EH (cell line): ENCODE results near the gene TNFAIP3.

Experiments
- DNase-seq: peaks from one replicate; pipeline ENCODE4 v3.0.0-alpha.2; 2015; ENCODE audit warnings: low read depth

Gene TNFAIP3

DNA sequence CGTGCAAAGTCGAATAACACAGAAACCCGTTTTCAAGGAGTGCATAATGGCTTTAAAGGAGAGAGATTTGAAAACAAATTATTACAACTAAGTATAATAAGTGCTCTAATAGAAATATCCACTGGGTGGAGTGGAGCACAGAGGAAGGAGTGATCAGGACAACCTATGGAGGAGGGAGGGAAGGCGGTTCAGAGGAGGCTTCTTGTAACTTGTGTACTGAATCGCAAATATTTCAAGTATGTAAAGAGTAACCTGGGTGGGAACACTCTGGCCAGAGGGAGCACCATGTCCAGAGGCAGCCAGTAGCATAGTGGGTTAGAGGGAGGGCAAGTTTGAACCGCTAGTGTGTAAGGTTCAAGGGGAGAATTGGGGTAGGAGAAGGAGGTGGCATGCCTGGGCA is 21.6 kb upstream of the TNFAIP3 start:
- DNase-seq, result no peak

GRCh38 chr6:137846274-137846673 is 20.8 kb upstream of the TNFAIP3 start:
- no peak for DNase-seq

- no peak for DNase-seq
Measured at GRCh38 chr6:137846772-137847313, 20.2 kb upstream of the TNFAIP3 start.

- DNase-seq, result no peak
Measured at GRCh38 chr6:137847748-137848147, 19.3 kb upstream of the TNFAIP3 start.

DNA sequence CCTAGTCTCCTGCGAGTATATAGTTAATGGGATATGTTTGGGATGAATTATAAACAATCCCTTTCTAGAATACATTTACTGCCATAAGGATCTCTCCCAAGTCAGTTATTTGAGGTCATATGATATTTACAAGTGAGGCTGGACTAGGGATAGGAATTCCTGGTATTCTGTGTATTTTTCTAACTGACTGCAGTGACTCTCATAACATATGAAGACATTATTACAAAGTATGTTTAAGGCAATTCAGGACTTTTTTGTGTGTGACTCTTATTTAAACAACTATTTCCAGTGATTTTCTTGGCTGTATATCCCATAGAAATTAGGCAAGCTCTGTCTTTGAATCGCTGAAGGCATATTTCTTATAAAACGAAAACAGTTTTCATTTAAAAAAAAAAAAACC is 18.4 kb upstream of the TNFAIP3 start:
- DNase-seq, result peak; percentile 90

DNA sequence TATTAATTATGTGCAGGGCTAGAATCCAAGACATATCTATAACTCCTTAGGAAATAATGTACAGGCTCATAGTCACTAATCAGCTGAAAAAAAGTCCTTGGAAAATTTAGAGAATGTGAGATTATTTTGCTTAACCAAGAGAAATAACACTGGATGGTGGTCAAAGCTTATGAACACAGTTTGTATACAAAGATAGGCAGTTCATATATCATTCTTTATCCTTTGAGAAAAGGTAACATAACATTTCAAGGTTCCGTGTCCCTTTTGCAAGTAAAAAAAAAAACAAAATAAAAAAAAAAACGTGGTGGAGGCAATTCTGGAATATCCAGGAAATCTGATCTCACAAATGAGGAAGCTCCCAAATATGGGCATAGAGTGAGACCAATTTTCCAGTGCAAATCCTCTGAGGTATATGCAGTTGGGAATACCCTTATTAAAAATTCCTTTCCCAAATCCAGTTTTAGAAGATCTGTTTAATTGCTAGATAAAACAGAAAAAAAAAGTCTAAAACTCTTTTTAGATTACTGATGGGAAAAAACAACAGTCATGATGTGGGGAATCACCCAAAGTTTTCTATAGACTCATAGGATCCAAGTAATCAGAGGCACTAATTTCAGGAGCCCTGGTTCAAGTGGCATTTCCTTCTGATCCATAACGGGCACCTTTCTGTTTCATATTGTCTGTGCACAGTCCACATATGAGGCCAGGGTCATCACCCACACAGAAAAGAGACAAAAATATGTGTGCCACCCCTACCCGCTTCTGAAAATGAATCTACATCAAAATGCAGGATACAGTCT is 17.7 kb upstream of the TNFAIP3 start:
- DNase-seq, result peak; percentile 46

GRCh38 chr6:137849981-137850714 is 16.9 kb upstream of the TNFAIP3 start:
- no peak for DNase-seq

DNA sequence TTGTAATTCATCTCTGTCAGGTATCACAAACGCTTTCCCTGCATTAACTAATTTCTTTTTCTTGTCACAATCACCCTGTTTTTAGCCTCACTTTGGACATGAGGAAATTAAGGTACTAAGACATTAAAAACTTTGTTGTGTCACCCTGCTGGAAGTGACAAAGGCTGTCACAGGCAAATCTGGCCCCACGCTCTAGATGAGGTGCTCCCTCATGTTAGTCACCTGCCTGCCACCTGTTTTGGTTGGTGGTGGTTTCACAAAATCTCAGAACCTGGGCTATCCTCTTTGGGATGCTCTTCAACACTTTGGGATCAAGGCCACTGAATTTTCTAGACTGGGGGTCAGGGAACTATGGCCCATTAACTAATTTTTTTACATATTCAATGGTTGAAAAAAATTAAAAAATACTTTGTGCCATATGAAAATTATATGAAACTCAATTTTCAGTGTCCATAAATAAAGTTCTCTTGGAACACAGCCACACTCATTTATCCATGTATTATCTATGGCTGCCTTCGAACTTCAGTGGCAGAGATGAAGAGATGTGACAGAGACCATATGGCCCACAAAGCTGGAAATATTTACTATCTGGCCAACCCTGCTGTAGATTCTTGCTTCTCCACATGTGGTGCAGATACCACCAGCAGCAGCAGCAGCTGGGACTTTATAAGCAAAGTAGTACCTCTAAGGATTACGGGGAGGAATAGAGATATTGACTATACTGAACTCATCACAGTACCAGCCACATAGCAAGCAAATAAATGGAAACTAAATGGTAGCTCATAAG is 16.1 kb upstream of the TNFAIP3 start:
- no peak for DNase-seq

- no peak for DNase-seq
Measured at GRCh38 chr6:137851669-137852068, 15.4 kb upstream of the TNFAIP3 start.

- DNase-seq, result no peak
Measured at GRCh38 chr6:137852346-137852745, 14.7 kb upstream of the TNFAIP3 start.

- no peak for DNase-seq
Measured at GRCh38 chr6:137852811-137853210, 14.2 kb upstream of the TNFAIP3 start.

DNA sequence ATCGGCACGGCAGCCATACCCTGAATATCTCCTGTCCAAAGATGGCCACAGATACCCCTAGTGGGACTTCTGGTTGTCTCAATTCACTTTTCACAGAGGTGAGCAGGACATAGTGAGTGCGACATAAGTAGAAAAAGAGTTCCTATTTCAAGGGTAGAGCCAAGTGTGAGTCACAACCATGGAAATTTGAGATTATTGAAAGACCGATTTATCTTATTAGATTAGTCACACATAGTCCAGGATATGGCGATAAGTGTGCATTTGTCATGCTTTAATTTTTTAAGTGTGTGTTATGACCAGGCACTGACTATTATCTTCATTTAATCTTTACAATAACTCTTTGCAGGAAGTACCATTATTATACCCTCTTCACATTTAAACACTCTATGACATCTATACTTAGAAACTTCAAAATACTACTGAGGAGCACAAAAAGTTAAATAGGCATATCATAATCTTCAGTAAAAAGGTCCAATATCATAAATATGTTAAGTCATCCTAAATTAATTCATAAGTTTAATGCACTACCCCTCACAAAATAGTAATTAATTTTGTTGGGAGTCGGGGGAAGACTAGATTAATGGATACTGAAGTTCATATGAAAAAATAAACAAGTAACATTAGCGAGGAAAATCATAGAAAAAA is 13.4 kb upstream of the TNFAIP3 start:
- peak; percentile 73 for DNase-seq

GRCh38 chr6:137856138-137856898 is 10.7 kb upstream of the TNFAIP3 start:
- DNase-seq, result no peak

DNA sequence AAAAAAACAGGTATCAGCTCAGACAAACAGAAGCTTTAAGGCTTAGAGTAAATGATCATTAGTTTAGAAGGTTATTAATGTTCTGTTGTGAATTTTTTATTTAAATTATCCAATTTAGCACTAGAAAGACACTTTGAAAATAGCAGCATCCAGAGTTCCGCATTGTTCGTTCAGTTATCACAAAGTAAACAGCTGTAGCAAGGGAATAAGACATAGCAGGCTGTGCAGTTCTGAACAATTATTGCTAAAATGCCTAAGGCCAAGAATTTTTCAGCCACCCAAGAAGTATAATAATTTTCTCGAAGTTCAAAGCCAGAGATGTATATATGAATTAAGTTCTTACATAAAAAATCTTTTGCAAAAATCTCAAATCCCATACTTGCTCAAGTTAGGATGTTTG is 8.0 kb upstream of the TNFAIP3 start:
- no peak for DNase-seq

- no peak for DNase-seq
Measured at GRCh38 chr6:137860394-137861005, 6.6 kb upstream of the TNFAIP3 start.

DNA sequence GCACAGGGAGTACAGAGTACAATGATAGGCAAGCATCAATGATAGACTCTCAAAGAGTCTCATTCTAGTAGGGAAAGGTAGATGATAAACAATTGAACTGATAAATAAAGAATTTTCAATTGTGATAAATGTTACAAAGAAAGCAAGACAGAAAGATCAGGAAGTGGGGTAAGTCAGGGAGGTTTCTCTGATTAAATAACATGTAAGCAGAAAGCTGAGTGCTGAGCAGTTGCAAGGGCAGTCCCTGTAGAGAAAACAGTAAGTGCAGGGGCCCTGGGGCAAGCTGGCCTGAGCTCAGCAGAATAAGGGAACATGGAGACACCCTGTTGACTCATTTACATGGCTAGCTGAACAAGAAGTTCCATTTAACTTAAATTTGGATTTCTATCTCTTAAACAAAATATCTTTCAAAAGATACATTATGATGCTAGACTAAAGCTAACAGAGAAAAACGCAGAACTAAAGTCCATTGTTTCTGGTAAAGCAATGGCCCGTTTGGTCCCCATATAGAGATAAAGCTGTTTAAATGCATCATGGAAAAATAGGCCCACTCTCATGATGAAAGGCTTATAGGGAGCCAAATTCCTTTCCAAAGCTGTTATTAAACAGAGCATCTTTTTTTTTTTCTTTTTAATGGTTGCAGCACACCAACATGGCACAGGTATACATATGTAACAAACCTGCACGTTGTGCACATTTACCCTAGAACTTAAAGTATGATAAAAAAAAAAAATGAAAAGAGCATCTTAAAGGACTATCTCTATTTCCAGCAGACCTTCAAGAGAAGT is 5.3 kb upstream of the TNFAIP3 start:
- no peak for DNase-seq

DNA sequence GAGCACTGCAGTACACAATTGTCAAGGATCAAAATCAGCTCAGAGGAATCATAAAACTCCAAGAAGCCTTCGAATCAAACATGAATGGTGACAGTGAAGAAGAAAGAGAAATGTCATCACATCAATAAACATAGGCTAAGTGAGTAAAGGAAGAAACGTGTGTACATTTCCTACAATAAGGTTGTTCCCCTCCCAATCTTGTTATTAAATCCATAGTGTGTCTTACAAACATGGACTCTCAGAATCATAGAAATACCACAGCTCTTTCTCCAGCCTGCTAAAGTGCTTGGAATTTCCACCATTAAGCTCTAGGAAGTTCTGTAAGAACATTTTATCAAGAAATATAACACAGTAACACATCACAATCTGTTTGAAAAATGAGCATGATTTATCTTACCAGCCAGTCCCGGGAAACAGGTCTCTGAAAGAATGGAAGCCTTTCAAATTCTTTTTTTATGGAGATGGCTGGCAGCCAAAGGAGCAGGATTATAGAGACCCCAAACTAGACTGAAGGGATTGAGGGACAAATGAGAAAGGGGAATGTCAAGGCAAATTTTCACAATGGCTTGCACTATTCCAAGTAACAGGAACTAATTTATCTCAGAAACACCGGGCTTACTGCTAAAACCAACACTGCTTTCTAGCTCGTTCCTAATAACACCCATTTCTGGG is 4.5 kb upstream of the TNFAIP3 start:
- no peak for DNase-seq

GRCh38 chr6:137863091-137863797 is 3.8 kb upstream of the TNFAIP3 start:
- no peak for DNase-seq
